Kidney epithelial cell (primary cell): ENCODE measurements around the gene LIF. TPM values are rescaled to one million over a fixed set of nuclear protein-coding genes. Genes with fewer than 3 reads are reported as not detected.

Experiments
- DNase-seq: peaks from one replicate; pipeline ENCODE4 v3.0.0-alpha.2; 2010; ENCODE audit warnings: low read depth
- H3K27me3 ChIP-seq: 2 replicates; pipeline ENCODE4 v1.6.0; 2011; ENCODE audit warnings: low read length; ENCODE audit not compliant: control insufficient read depth, insufficient read depth
- H3K36me3 ChIP-seq: 2 replicates; pipeline ENCODE4 v1.5.1; 2011; ENCODE audit warnings: low read length; ENCODE audit not compliant: control insufficient read depth, insufficient read depth
- H3K4me3 ChIP-seq: 2 replicates; pipeline ENCODE4 v1.5.1; 2011; ENCODE audit warnings: low read depth, mild to moderate bottlenecking, control low read depth, low read length
- CTCF ChIP-seq: IDR thresholded peaks from 2 replicates; pipeline ENCODE4 v1.5.1; 2011; ENCODE audit warnings: mild to moderate bottlenecking, moderate library complexity, low read length, control low read depth, inconsistent platforms; ENCODE audit not compliant: insufficient read depth, poor library complexity, severe bottlenecking
- total RNA-seq: library from RNA; depleted of rRNA; stranded (reverse); fragments of >200 nt; gene quantifications from 2 replicates; pipeline ENCODE4 v1.2.3, GENCODE V29; 2015

LIF gene
- total RNA-seq, 1 donor from 2014 or later: 112 TPM

GRCh38 chr22:30196880-30197336, 49.7 kb downstream of the LIF start:
- no peak for DNase-seq
- Histone ChIP-seq H3K27me3 (no peaks in the 10 kb centered on the region), H3K36me3 (no peaks in the 10 kb centered on the region), H3K4me3 (no peak overlapping the region)
- TF ChIP-seq CTCF: no peak

GRCh38 chr22:30196141-30196879, 50.2 kb downstream of the LIF start:
- Histone ChIP-seq H3K4me3 (no peak overlapping the region), H3K27me3 (no peaks in the 10 kb centered on the region), H3K36me3 (no peaks in the 10 kb centered on the region)
- TF ChIP-seq CTCF: no peak
- DNase-seq: peak; percentile 100

GRCh38 chr22:30195245-30196140, 51.1 kb downstream of the LIF start:
- H3K27me3 ChIP-seq: no peaks in the 10 kb centered on the region
- no peak for DNase-seq
- TF ChIP-seq CTCF: no peak
- H3K36me3 ChIP-seq: no peaks in the 10 kb centered on the region
- H3K4me3 ChIP-seq: no peak overlapping the region

GRCh38 chr22:30193031-30193775, 53.4 kb downstream of the LIF start:
- no peaks in the 10 kb centered on the region for H3K27me3 ChIP-seq
- no peak overlapping the region for H3K4me3 ChIP-seq
- no peak for DNase-seq
- no peaks in the 10 kb centered on the region for H3K36me3 ChIP-seq
- no peak for TF ChIP-seq CTCF

- DNase-seq: no peak
- Histone ChIP-seq H3K4me3 (no peak overlapping the region), H3K36me3 (no peaks in the 10 kb centered on the region), H3K27me3 (no peaks in the 10 kb centered on the region)
- TF ChIP-seq CTCF: no peak
These were observed 54.1 kb downstream of the LIF start for GRCh38 chr22:30192427-30192826.
